HG03175 (cell line): ENCODE measurements around the gene TOE1.
"Not testable (repeated sequence)": the region's sequence is repeated elsewhere in the genome, so short reads cannot be mapped to it uniquely, and the experiment has no call there.

Source experiments
- ATAC-seq: cut with Tn5 transposase; IDR thresholded peaks from one replicate; pipeline ENCODE4 v1.9.1; 2021; ENCODE audit warnings: mild to moderate bottlenecking, moderate library complexity; ENCODE audit not compliant: unreplicated experiment

The TOE1 gene

DNA sequence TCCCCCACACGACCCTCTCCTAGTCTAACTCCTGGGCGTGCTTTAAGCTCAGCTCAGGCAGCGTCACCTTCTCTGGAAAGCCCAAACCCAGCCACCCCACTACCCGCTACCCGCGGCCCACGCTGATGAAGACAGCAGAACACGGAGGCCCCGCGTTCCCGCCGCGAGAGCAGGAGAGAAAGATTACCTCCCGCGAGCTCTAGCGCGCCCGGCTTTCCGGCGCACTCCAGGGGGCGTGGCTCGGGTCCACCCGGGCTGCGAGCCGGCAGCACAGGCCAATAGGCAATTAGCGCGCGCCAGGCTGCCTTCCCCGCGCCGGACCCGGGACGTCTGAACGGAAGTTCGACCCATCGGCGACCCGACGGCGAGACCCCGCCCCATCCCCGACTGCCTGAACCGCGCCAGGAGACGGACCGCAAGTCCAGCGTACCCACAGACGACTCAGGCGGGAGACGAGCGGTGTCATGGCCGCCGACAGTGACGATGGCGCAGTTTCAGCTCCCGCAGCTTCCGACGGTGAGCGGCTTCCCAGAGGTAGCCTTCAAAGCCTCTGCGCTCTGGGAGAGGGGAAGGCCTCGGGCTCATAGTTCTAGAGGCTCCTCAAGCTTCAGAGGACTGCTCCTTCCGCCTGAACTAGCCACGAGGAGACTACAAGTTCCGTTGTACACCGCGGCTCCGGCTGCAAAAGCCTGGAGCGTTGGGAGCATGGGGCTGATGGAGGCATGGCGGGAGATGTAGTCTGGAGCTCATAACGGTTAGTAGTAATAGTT is at the start of gene TOE1, which contains the start of gene MUTYH:
Gene TOE1 (plus strand): TSS at position 382 of the 770 bp plus-strand sequence. CDS start 83 bp downstream, at position 465.
Gene MUTYH (minus strand): TSS at position 652 of the 770 bp plus-strand sequence. CDS start 5,935 bp downstream, outside the sequence.
- peak; percentile 84 for ATAC-seq

DNA sequence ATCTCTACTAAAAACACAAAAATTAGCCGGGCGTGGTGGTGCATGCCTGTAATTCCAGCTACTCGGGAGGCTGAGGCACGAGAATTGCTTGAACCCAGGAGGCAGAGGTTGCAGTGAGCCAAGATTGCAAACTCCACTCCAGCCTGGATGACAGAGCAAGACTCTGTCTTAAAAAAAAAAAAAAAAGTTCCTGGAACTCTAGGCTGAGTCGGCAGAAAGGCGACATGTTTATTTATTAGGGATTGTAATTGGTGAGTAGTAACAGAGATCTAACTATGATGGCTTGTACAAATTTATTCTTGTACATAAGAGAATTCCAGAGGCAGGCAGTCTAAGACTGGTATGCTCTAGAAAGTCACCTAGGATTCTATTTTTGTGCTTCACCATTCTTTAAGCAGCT is 49.0 kb upstream of the TOE1 start:
- not testable (repeated sequence) for ATAC-seq

DNA sequence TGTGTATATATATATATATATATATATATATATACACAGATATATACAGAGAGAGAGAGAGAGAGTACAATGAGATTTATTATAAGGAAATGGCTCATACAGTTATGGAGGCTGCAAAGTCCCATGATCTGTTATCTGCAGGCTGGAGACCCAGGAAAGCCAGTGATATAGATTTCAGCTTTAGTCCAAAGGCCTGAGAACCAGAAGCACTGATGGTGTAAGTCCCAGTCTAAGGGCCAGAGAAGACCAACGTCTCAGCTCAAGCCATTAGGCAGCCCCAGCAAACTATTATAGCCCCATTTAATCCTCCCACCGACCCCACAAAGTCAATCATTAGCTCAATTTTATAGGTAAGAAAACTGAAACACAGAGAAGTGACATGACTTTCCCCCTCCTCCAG is 48.3 kb upstream of the TOE1 start:
- ATAC-seq, result no peak

DNA sequence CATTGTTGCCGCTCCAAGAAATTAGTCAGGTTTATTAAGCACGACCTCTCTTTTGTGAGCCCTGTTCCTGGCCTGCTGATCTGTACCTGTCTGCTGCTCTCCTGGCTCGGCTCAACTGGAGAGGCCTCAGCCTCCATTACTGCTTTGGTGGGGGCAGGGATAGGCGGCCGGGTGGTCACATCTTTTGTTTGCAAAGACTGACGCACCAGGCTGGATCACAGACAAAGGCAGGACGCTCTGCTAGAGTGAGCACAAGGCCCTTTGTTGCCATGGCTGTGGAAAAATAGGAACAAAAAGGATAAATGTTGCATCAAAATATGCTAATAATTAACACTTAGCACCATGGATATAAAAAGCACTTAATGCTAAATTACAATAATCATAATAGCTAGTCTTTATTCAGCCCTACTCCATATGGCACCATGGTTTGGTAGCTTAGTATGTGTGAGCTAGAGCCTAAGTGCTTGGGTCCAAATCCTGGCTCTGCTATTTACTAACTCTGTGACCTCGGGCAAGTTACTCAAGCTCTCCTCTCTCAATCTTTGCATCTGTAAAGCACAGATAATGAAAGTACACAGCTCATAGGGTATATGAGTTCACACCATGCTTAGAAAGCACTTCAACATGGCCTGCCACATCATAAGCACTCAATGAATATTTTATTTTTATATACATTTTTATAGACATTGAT is 42.2 kb upstream of the TOE1 start:
- ATAC-seq, result no peak

DNA sequence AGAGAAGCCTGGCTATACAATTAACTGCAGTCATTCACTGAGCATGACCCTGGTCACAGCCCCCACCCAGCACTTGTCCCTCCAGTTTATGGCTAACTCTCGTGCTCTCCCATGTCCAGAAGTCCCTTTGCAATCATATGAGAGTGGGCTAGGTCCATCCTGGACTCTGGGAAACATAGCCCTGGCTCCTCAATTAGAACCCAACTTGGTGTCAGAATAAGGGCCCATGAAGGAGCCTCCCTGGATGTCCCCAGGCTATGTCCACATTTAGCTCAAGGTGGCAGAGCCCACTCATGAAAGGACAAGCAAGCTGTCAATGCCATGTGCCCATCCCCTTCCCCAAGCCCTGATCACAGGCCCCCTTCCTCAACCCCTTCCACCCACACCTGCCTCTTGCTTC is 40.7 kb upstream of the TOE1 start:
- no peak for ATAC-seq

DNA sequence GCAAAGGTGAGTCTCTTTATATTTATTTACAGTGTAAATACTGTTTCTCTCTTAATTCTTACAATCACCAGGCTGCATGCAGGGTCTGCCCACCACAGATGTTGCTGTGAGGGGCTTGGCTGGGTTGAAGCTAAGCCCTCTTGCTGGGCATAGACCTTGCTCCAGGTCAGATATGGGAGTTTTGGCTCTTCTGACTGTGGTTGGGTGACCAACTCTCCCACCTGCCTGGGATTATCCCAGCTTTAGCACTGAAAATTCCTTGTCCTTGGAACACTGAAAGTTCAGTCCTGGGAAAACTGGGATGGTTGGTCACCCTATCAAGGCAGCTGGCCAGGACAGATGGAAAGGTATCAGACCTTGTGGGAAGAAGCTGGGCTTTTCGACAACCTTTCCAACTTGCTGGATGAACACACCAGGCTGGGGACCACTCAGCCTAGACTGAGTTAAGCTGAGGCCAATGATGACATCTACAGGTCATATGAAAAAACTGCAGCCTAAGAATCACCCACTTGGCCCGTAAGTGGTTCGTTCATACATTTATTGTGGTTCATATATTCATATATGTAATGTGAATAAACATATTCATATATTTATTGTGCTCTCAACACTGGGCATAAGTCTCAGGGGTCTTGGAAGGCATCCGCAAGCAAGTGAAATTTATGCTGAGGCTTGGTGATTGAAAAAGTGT is 39.8 kb upstream of the TOE1 start:
- ATAC-seq, result no peak

DNA sequence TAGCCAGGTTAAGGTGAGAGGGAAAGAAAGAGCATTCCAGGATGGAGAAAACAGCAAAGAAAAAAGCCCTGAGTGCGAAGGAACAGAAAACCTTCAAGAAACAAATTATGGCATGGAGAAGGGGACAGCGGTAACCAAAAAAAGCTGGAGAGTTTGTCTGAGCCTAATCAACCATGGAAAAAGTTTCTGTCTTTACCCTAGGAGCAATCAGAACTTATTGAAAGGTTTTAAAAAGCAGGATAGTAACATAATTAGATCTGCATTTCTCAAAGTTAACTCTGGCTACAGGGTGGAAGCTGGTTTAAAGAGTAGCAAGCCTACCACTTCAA is 39.3 kb upstream of the TOE1 start:
- no peak for ATAC-seq

DNA sequence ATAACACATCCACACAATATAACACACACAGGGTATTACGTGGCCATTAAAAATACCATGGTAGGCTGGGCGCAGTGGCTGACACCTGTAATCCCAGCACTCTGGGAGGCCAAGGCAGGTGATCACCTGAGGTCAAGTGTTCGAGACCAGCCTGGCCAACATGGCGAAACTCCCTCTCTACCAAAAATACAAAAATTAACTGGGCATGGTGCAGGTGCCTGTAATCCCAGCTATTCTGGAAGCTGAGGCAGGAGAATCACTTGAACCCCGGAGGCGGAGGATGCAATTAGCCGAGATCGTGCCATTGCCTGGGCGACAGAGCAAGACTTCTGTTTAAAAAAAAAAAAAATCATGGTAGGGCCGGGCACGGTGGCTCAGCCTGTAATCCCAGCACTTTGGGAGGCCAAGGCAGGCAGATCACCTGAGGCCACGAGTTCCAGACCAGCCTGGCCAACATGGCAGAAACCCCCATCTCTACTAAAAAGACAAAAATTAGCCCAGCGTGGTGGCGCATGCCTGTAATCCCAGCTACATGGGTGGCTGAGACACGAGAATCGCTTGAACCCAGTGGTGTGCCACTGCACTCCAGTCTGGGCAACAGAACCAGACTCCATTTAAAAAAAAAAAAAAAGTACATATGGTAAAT is 37.3 kb upstream of the TOE1 start:
- no peak for ATAC-seq

DNA sequence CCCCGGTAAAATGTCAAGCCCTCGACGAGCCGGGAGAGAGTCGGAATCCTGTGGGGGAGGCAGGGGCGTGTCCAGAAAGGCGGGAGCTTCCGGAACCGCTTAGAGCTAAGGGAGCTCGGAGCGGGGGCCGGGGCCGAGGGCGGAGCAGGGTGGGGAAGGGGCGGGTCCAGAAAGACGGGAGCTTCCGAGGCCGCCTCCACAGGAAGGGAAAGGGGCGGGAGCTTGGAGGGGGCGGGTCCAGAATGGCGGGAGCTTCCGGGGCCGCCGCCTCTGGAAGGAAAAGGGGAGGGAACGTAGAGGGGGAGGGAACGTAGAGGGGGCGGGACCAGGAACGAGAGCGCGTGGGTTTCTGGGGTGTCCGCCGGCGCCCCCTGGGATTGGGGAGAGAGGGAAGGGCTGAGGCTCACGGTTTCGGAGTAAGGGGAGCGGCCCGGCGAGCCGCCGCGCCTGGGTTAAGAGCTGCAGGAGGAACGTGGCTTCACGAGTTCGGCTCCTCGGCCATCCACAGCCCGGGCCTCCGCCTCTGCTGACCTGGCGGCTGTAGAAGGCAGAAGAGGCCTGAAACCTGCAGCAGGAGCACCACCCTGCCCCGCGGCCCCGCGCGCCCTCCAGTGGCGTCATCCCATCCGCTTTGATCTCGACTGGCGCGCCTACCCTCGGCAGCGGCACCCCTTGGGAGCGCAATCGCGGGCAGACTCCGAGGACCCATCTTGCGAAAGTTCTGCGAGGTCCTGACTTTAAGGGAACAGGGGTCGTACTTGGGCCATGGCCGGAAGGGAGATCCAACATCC is 36.3 kb upstream of the TOE1 start:
- ATAC-seq, result peak; percentile 72

DNA sequence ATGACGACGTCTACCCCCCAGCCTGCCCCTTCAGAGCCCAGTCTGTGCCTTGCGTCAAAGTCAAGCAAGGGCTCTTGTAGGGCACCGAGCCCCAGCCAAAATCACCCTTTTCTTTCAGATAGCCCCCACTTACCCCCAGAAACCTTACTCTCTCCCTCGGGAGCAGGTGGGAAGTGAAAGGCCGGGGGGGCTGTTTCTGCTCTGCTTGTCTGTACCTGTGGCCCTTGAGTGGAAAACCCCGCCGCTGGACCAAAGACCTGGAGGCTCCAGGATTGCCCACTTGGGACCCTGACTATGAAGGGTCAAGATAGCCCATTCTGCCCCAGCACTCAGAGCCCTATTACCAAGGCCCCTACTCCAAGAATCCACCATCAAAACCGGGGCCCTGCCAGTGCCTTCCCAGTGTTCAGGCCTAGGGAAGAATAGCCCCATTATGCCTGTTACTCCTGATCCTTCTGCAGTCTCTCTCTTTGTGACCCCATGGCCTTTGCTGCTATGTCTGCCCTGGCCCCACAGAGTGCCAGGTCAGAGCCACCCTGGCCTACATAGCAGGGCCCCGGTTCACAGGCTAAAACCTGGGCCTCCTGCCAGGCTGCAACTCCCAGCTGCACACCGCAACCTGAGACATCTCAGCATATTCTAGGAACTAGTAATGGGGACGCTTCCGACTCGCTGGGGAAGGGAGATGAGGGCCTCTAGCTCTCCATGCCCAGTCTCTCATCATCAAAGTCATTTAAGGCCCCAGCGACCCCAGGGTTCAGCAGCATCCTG is 35.5 kb upstream of the TOE1 start:
- ATAC-seq, result no peak

DNA sequence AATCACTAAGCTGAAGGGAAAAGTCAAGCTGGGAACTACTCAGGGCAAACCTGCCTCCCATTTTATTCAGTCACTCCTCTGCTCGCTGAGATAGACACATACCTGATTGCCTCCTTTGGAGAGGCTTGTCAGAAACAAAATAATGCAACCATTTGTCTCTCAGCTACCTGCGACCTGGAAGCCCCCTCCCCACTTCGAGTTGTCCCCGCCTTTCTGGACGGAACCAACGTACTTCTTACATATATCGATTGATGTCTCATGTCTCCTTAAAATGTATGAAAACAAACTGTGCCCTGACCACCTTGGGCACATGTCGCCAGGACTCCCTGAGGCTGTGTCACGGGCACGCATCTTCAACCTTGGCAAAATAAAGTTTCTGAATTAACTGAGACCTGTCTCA is 34.7 kb upstream of the TOE1 start:
- ATAC-seq, result no peak

DNA sequence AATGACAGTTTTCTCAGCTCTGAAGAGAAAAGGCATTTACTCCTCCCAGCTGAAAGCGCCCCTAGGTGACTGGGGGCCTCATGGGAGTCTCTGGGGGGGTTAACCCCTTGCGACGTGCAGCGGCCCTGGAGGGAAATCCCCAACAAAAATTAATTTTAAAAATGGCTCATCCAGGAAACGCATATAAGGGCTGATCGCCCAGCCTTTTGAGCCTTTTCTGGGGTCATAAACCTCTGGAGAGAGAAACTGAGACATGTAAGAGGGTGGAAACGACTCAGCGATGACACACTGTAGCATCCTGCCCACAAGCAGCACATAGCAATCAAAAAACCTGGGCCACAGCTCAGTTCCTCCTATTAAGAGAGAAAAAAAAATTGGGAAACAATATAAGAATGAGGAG is 33.7 kb upstream of the TOE1 start:
- ATAC-seq, result no peak

DNA sequence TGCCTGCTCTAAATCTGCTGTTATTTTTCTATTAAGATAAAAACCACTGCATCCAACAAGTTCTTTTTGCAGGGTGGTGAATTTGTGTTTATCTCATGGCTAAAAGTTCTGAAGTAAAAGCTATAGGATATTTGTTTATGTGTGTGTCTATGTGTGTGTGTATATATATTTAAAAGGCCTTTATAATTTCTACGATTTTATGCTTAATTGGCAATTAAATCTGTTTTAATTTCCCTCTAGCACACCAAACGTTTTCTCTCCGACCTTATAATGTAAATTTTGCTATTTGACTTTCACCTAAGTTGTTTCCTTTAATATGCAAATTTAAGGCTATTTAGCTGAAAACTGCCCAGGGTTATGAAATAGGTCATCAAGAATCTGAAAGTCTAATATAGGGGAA is 33.1 kb upstream of the TOE1 start:
- no peak for ATAC-seq

DNA sequence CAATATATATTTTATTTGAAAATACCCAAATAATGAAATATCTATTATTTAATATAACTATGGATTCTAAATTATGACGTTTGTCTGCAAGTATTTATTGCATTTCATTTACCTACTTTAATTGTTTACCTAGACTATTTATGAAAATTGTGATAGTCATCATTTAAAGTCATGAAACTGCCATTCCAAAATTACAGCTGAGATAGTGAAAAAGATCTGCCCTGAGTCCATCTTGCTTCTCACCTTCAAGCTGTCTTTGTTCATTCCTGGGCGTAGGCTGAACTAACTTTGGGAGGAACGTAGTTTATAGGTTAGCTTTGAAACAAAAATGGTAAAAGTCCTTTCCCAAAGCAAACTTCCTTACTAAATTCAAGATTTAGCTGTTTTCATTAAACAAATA is 25.7 kb upstream of the TOE1 start:
- no peak for ATAC-seq

DNA sequence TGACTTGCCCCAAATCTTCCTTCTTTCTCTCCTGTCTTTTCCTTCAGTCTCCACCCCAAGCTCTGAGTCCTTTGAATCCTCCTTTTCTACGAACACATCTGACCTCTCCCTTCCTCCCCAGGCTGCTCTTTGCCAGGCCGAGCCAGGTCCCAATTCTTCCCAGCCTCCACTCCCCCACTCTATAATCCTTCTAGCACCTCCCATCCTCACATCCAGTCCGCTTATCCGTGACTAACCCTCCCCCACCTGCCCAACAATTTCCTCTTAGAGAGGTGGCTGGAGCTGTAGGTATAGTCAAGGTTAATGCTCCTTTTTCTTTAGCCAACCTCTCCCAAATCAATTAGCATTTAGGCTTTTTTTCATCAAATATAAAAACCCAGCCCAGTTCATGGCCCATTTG is 22.8 kb upstream of the TOE1 start:
- ATAC-seq, result no peak

DNA sequence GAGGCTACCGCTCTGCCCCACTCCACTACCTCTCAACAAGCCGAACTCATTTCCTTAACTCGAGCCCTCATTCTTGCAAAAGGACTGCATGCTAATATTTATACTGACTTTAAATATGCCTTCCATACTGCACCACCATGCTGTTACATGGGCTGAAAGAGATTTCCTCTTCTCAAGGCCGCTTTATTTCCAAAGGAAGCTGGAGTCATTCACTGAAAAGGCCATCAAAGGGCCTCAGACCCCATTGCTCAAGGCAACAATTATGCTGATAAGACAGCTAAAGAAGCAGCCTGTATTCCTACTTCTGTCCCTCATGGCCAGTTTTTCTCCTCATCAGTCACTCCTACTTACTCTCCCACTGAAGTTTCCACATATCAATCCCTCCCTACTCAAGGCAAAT is 20.2 kb upstream of the TOE1 start:
- ATAC-seq, result no peak

DNA sequence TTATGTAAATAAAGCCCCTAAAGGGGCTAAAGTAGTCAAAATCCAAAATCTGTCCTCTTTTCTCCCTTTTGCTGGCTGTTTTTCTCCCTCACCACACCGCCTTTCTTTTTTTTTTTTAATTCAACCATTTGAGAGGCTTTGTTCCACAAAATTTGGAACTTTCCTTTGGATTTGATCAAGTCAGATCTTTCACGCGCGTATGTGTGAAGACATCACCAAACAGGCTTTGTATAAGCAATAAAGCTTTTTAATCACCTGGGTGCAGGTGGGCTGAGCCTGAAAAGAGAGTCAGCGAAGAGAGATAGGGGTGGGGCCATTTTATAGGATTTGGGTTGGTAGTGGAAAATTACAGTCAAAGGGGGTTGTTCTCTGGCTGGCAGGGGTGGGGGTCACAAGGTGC is 18.5 kb upstream of the TOE1 start:
- ATAC-seq, result no peak

DNA sequence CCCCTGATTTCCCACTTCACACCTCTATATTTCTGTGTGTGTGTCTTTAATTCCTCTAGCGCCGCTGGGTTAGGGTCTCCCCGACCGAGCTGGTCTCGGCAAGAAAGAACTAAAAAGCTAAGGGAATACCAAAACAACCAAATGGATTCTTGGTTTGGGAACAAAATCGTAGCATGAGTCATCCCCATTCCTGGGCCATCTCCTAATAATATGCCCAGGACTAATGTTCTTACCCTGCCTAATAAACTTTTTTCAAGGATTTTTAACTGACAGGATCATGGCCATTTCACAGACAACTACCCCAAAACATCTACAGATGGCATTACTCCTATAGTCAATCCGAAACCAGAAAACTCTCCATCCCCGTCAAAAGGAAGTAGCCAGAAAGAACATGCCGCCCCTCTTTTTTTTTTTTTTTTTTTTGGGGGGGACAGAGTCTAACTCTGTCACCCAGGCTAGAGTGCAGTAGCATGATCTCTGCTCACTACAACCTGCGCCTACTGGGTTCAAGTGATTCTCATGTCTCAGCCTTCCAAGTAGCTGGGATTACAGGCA is 17.4 kb upstream of the TOE1 start:
- ATAC-seq, result no peak

DNA sequence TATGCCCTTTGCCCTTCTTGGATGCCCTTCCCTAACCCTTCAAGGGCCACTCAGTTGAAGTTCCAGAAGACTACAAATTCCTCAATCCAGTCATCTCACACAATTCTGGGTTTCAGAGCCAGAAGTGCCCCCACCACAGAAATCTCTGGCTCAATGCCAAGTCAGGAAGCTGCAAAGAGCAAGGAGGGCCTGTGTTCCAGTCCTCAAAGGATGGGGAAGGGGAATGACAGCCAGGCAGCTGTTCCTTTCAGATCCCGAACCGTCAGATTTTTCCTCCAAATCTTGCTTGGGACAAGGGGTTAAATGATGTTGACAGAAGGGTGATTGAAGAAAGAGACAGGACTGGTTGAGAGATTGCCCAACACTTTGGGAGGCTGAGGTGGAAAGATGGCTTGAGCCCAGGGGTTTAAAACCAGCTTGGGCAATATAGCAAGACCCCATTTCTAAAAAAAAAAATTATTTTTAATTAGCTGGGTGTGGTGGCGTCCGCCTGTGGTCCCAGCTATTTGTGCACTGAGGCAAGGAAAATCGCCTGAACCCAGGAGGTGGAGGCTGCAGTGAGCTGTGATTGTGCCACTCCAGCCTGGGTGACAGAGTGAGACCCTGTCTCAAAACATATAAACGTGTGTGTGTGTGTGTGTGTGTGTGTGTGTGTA is 14.0 kb upstream of the TOE1 start:
- ATAC-seq, result no peak
